Effector memory CD4-positive, alpha-beta T cell (primary cell): Measurements from ENCODE around the gene PLCB4.

Experiments used
- DNase-seq, 3 donors: peaks; one replicate each; pipeline ENCODE4 v3.0.0-alpha.2; 2020
- H3K27ac ChIP-seq: 2 replicates; pipeline ENCODE4 v1.7.0; 2013; ENCODE audit warnings: mild to moderate bottlenecking, low read length, moderate library complexity; ENCODE audit not compliant: insufficient read depth, poor library complexity, severe bottlenecking
- H3K27me3 ChIP-seq: replicated peaks from 2 replicates; pipeline ENCODE4 v1.7.0; 2013; ENCODE audit warnings: mild to moderate bottlenecking, low read length; ENCODE audit not compliant: insufficient read depth, control insufficient read depth, poor library complexity, severe bottlenecking
- H3K36me3 ChIP-seq: 2 replicates; pipeline ENCODE4 v1.7.0; 2013; ENCODE audit warnings: mild to moderate bottlenecking, low read length, moderate library complexity; ENCODE audit not compliant: control insufficient read depth, insufficient read depth
- H3K4me1 ChIP-seq: 2 replicates; pipeline ENCODE4 v1.7.0; 2013; ENCODE audit warnings: low read length, mild to moderate bottlenecking; ENCODE audit not compliant: control insufficient read depth, insufficient read depth, poor library complexity, severe bottlenecking
- H3K4me3 ChIP-seq: 2 replicates; pipeline ENCODE4 v1.7.0; 2013; ENCODE audit warnings: low read length, low read depth, mild to moderate bottlenecking; ENCODE audit not compliant: insufficient read depth, poor library complexity, severe bottlenecking
- H3K9me3 ChIP-seq: 2 replicates; pipeline ENCODE4 v1.7.0; 2013; ENCODE audit warnings: mild to moderate bottlenecking, low read length, moderate library complexity; ENCODE audit not compliant: control insufficient read depth

PLCB4 gene

DNA sequence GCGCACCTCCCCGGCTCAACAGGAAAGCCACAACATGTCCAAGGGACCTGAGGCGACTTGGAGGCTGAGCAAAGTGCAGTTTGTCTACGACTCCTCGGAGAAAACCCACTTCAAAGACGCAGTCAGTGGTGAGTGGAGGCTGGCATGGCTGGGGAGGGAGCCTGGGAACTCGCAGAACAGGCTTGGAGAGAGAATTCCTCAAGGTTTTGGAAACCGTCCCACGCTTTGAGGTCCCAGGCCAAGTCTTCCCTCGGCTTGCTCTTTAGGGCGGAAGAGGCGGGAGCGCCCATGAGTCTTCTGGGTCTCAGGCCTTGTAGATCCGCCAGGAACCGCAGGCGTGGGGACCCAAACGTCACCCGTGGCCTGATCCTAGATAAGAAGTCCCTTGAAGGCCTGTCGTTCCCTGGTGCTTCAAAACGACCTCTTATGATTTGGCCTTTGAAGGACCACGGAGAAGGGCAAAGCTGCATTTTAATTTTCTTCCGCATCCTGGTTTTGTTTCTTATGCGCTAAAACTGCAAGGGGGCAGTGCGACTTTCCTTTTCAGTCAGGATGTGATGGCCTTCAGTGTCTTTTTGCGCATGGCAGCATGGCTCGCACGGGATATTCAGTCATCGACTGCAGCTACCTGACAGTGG, 447.5 kb downstream of the PLCB4 start:
- no peaks in the 10 kb centered on the region for H3K27me3 ChIP-seq
- no peak overlapping the region for H3K4me3 ChIP-seq
- H3K36me3 ChIP-seq = no peaks in the 10 kb centered on the region
- DNase-seq = no peak
- H3K9me3 ChIP-seq = no peaks in the 10 kb centered on the region
- no peaks in the 10 kb centered on the region for H3K4me1 ChIP-seq
- no peak overlapping the region for H3K27ac ChIP-seq

DNA sequence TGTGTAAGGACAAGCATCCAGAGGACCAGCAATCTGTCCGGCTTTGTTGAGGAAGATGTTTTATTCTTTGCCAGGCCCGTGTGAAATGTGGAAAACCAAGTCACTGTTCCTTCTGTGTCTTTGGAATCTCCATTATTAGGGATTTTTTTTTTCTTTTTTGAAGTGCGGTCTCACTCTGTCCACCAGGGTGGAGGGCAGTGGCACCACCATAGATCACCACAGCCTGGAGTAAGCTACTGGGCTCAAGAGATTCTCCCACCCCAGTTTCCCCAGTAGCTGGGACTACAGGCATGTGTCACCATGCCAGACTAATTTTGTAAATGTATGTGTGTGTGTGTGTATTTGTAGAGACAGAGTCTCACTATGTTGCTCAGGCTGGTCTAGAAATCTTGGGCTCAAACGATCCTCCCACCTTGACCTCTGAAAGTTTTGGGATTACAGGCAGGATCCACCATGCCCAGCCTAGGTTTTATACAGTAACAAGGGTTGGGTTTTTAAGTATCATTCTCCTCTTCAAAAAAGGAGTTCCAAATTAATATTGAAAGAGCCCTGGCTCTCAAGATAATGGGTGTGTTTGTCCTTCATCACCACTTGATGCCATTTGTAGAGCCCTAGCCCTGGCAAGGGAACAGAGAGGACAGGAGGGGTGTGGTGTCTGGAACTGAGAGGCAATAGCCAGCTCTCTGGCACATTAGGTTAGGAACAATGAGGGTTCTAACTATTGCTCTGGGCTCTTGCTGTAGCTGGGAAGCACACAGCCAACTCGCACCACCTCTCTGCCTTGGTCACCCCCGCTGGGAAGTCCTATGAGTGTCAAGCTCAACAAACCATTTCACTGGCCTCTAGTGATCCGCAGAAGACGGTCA, 448.6 kb downstream of the PLCB4 start:
- no peak for DNase-seq
- Histone ChIP-seq H3K36me3 (no peaks in the 10 kb centered on the region), H3K9me3 (no peaks in the 10 kb centered on the region), H3K4me1 (no peaks in the 10 kb centered on the region), H3K4me3 (no peak overlapping the region), H3K27me3 (no peaks in the 10 kb centered on the region), H3K27ac (no peak overlapping the region)

DNA sequence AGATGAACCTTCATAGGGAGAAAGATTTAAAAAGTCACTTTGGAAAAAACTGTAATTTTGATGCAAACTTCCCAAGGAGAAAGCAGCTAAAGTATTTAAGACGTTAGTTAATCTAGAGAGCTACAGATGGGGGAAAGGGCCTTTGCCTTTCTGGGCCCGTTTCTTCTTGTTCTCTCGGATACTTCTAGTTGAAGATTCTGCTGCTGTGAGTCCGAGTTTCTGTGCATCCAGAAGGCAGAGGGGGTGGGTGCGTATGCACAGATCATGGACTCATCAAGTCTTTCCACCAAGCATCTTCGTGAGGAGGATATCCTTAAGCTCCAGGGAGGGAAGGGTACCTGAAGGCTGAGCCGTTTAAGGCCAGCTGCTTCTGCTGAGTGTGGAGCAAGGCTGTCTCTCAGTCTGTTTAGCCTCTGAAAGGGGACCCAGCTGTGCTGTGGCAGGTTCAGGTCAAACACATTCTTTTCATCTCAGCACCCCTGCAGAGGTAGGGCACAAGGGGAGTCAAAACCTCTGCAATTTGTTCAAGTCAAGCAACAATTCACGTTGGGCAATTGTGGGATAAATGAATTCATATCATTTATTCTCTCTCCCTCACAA, 449.8 kb downstream of the PLCB4 start:
- Histone ChIP-seq H3K9me3 (no peaks in the 10 kb centered on the region), H3K4me1 (no peaks in the 10 kb centered on the region), H3K27ac (no peak overlapping the region), H3K4me3 (no peak overlapping the region), H3K27me3 (no peaks in the 10 kb centered on the region), H3K36me3 (no peaks in the 10 kb centered on the region)
- no peak for DNase-seq

DNA sequence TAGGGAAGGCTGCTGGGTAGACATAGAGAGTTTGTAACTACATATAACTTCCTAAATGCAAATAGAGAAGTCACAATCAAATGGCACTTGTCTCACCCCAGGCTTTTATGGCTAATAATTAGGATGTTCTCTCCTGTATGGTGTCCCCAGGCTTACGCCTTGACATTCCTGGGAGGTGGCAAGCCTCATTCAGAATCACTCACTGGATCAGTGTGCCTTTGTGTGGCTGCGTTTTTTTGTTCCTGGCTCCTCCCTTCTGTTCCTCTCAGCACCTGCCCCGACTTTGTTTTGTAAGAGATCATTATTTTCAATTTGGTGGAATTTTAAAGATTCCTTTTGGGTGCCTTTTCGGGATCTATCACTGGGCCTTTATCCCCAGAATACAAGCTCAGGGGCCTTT, 451.2 kb downstream of the PLCB4 start:
- H3K27me3 ChIP-seq = no peaks in the 10 kb centered on the region
- H3K4me3 ChIP-seq = no peak overlapping the region

DNA sequence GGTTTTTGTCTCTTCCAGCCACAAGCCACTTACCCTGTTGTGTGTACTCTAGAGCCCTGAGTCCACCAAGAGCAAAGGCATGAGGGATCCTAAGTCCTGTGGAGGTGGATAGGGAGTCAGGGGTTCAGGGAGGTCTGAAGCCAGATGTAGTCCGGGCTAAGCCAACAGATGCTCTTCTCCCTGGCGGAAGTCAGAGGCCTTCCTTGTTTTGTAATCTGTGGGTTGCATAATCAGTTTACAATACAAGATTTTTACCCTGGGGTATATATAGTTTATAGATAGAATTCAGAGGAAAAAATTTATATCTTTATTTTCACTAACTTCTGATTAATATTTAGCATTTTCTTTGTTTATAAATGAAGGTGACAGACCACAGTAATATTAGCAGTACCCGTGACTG, 454.7 kb downstream of the PLCB4 start:
- no peak for DNase-seq
- Histone ChIP-seq H3K27ac (no peak overlapping the region), H3K36me3 (no peaks in the 10 kb centered on the region), H3K9me3 (no peaks in the 10 kb centered on the region), H3K27me3 (no peaks in the 10 kb centered on the region), H3K4me1 (no peaks in the 10 kb centered on the region), H3K4me3 (no peak overlapping the region)

More for the DNA sequence above, 451.2 kb downstream of the PLCB4 start:
- Histone ChIP-seq H3K9me3 (no peaks in the 10 kb centered on the region), H3K4me1 (no peaks in the 10 kb centered on the region), H3K36me3 (no peaks in the 10 kb centered on the region), H3K27ac (no peak overlapping the region)
- DNase-seq = no peak
